HG02973 (cell line): ENCODE measurements around the gene VPS54.
A peak's percentile ranks its signal among the peaks of the same experiment; 100 is the strongest.
"Not testable (repeated sequence)": the region's sequence is repeated elsewhere in the genome, so short reads cannot be mapped to it uniquely, and the experiment has no call there.

Experiments used
- ATAC-seq: cut with Tn5 transposase; IDR thresholded peaks from one replicate; pipeline ENCODE4 v1.9.1; 2021; ENCODE audit warnings: moderate library complexity; ENCODE audit not compliant: unreplicated experiment

Gene VPS54

DNA sequence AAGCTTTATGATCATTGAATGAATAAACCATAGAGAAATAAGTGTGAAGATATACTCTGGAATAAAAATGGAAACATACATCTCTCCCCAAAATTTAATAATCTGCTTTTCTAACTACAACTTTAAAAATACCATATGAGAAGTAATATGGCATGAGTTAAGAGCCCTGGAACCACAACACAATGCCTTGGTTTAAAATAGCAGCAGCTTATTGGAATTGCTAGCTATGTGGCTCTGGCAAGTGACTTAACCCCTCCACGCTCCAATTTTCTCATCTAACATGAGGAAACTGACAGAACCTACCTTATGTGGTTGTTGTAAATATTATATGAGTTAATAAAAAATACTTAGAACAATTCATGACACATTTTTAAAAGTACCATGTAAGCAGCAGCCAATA lies 76.4 kb downstream of the VPS54 start:
- ATAC-seq: no peak

DNA sequence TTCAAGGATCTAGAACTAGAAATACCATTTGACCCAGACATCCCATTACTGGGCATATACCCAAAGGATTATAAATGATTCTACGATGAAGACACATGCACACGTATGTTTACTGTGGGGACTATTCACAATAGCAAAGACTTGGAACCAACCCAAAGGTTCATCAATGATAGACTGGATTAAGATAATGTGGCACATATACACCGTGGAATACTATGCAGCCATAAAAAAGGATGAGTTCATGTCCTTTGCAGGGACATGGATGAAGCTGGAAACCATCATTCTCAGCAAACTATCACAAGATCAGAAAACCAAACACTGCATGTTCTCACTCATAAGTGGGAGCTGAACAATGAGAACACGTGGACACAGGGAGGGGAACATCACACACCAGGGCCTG lies 87.1 kb downstream of the VPS54 start:
- not testable (repeated sequence) for ATAC-seq

DNA sequence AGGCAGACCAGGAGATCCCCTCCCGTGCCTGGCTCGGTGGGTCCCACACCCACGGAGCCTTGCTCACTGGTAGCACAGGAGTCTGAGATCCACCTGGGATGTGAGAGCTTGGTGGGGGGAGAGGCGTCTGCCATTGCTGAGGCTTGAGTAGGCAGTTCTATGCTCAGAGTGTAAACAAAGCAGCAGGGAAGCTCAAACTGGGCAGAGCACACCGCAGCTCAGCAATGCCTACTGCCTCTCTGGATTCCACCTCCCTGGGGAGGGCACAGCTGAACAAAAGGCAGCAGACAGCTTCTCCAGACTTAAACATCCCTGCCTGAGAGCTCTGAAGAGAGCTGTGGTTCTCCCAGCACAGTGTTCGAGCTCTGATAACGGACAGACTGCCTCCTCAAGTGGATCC lies 92.4 kb downstream of the VPS54 start:
- ATAC-seq: no peak

DNA sequence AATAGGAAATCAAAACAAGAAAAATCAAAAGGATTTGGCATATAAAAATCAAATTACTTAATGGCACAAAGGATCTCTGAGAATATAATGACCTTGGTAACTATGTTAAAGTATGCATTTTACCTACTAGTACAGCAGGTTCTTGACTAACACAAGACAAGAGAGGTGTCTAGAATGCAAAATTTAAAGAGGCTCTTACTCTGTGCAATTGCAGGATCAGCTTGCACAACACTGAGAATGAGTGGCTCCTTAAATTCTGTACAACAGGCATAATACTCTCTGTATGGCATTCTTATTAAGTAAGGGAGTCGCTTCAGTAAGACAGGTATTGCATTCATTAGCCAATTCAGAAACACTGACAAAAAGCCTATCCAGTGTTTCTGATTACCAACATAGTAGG lies 104.9 kb downstream of the VPS54 start:
- ATAC-seq: no peak

DNA sequence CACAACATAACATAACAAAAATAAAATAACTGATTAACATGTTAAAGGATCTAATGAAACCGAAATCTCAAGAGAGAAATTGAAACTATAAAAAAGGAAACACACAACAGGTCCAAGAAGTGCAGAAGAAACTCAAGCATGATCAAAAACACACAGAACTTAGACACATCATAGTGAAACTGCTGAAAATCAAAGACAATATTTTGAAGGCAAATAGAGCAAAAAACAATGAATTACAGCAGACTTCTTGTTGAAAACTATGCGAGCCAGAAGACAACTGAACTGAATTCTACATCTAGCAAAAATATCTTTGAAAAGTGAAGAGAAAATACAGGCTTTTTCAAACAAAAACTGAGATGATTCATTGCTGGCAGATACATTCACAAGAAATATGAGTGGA lies 116.2 kb downstream of the VPS54 start:
- ATAC-seq: no peak

DNA sequence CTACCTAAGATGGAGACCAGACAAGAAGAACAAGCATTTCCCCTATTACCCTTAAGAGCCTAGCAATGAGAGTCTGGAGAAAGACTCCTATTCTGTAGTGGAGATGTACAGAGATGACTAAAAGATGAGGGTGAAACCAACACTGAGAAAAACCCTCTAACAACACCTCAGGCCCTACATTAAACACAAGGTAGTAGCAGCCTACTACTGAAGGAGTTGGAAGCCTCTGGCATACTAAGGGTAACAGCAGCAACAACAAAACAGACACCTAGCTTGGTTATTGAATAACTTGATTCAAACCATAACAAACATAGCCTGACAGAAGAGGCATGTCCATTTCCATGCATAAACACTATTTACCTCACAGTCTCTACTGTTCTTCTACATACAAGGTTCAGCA lies 117.1 kb downstream of the VPS54 start:
- ATAC-seq: no peak

DNA sequence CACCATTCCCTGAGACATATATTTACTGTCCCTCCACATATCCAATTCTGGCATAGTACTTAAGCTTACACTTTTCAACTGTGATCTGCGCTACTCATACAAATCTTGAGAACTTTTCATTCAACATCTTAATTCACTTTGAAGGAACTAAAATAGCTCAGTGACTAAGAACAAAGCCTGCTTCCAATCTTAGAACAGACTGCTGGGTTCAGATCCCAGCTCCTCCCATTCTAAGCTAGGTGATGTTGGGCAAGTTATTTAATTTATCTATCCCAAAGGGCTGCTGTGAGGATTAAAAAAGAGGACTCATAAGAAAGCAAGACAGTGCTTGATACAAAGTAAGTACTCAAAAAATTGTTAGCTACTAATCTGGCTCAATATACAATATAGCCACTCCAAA lies 119.6 kb downstream of the VPS54 start:
- ATAC-seq: no peak

DNA sequence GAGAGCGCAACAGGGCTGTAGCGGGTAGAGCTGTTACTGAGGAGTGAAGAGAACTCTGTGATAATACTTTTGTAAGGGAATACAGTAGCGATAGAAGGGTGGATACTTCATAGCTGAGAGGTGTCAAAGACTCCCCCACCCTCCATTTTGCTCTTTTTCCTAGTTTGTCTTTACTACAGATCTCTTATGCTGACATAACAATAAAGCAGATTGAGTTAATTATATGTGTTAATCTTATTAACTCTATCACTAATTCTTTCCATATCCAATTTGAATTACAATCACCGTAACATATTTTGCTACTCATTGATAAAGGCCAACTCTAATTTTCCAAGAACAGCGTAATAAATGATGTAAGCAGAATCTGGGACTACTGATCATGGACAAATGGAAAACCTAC lies 120.4 kb downstream of the VPS54 start:
- ATAC-seq: no peak

DNA sequence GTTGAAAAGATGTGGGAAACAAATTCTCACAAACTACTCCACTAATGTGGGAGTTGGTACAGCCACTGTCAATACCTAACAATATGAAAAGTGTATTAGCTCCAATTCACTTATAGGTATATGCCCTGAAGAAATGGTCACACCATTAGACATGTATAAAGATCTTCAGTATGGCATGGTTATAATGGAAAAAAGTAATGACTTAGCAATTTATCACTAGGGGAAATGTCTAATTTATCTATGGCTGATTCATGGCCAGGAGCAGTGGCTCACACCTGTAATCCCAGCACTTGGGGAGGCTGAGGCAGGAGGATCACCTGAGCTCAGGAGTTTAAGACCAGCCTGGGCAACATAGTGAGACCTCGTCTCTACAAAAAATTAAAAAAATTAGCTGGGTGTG lies 125.1 kb downstream of the VPS54 start:
- no peak for ATAC-seq

DNA sequence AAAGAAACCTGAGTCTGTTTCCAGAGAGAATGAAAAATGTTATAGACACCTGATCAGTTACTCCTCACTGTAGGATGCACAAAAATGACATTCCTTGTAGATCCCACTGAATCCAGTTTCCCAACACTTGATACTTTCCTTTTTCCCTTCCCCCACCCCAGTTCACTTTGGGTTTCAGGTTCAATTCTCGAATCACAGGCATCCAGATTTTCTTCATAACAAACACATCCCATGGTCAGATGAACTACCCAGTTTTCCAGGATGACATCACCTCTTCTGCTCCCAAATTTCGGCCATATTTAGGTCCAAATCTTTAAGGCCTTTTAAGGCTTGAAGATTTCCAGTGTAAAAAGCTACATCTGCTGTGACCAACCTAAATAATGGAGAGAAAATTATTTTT lies 126.1 kb downstream of the VPS54 start:
- no peak for ATAC-seq

DNA sequence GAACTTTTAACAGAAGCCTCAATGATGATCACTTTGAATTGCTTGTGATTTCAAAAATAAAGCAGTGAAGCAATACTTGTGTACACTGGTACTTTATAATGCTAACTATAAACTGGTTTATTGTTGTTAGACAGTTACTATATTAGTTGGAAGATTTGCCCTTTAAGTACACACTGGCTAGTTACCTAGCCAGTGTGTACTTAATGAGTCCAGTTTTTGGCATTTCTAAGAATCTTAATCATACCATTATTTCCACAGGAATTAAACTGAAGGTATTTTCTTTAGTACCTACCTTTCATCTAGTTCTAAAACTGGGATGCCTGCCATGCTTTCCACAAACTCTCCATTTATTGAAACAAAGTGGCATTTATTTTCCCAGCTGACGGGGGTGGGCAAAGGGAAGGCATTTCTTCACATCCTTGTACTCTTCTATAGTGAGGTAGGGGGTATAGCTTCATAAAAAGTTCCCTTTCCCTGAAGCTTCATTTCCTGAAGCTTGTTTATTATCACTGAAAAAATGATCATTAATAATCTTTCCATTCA lies 127.7 kb downstream of the VPS54 start:
- ATAC-seq: no peak

DNA sequence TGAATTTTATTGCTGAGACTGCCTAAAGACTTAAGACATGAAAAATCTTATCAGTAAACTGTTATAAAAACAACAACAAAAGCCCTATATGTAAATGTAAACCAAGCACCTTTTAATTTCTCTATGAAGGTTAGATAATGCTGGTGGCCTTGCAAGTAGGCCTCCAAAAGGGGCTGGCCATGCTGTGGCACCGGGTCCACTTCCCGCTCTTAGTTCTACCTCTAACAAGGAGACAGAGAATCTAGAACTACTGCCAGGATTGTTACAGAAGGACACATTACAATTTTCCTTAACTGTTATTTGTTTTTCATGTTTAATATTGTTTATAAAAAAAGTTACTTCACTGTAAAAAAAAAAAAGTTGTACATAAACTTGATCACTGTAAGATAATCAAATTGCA lies 128.6 kb downstream of the VPS54 start:
- no peak for ATAC-seq

DNA sequence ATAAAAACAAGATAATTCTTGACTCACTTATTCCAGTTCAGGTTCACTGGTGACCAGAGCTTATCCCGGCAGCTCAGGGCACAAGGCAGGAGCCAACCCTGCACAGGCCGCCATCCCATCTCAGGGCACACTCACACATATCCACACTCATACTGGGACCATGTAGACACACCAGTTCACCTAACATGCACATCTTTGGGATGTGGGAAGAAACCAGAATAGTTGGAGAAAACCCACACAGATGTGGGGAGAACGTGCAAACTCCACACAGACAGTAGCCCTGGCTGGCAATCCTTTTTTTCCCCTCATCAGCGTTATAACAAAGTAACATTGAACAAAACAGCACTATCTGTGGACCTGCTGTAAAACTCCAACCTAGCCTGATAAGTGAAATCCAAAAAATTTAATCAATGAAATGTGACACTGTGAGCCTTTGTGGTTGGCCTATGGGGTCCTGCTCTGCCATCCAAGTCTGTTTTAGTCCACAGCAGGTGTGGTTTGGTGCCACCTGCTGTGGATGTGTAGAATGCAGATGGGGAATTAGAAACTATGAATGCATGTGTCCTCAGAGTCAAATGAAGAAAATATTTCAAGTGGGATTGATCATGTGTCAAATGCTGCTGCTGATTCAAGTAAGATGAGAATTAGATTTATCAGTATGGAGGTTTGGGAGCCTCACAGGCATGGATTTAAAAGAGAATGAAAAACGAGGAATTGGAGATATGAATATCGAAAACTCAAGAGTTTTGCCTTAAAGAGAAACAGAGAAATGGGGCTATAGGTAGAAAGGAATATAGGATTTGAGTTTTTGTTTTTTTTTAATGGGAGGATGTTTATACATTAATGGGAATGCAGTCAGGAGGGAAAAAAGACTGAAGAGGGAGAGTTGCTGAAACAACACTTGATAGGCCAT lies 130.5 kb downstream of the VPS54 start:
- peak; percentile 71 for ATAC-seq

DNA sequence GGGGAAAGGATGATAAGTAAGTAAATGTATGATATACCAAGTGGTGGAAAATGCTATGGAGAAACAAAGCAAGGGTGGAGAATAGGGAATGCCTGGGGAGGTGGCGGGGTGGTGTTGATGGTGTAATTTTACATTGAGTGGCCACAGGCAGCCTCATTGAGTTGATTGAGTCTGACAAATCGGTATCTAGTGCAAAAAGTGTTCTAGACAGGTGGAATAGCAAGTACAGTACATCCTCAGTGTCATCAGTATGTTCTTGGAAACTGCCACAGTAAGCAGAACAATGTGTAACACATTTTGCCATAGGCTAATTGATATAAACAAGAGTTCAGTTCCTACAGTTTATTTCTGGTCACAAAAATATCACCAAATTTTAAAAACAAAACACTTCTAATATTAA lies 131.2 kb downstream of the VPS54 start:
- no peak for ATAC-seq

DNA sequence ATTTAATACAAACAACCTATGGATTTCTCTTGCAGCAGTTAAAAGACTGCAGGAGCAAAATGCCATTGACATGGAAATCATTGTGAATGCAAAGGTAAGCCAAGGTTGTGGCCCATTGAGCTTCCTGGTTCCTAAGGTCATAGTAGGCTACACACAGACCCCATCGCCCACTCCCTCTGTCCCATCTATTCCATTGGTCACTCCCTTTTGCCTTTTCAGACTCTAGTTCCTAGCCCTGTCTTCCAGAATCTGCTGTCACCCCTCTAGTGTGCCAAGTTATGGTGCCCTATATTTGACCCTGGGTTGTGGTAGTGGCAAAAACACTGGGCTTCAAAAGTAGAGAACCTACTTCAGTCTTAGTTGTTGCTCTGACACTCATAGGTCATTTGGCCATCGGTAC lies 132.8 kb downstream of the VPS54 start:
- ATAC-seq: no peak

DNA sequence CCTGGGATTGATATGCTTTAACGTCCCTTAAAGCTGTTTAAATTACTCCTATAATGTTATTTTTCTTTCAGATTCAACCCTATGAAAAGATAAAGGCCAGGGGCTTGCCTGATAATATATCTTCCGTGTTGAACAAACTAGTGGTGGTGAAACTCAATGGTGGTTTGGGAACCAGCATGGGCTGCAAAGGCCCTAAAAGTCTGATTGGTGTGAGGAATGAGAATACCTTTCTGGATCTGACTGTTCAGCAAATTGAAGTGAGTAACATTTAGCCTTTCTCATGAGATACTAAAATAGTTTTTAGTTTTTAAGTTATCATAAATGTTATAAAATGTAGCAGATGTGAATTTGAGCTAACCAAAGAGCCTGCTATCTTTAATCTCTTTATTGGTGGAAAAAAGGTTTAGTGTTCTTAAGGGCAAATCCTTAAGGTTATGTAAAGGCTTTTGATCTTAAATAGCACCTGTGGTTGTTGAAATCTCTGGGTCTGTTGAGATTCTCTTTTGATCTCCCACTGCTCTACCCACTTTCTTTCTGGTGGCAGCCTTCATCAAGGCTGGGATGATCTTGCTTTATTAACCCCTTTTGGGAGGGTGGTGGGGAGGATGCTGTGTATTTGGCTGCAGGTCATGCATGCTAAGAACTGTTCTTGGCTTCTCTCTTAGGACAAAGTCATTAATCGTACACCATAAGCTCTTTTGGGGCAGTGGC lies 136.7 kb downstream of the VPS54 start:
- ATAC-seq: no peak

DNA sequence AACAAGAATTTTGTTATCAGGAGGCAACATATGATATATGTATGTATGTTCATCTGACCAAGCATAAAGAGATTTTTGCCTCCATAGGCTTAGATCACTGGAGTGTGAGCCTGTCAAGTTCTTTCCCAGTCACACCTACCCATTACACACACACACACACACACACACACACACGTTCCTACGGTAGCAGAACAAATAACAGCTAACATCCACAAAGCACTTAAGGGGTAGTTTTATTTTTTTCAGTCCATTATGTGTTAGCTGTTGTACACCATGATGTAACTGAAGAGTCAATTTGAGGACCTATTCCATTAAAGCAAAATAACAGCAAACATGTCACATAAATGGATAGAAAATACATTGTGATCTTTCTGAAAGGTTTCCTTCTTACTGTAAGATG lies 138.0 kb downstream of the VPS54 start:
- ATAC-seq: no peak

DNA sequence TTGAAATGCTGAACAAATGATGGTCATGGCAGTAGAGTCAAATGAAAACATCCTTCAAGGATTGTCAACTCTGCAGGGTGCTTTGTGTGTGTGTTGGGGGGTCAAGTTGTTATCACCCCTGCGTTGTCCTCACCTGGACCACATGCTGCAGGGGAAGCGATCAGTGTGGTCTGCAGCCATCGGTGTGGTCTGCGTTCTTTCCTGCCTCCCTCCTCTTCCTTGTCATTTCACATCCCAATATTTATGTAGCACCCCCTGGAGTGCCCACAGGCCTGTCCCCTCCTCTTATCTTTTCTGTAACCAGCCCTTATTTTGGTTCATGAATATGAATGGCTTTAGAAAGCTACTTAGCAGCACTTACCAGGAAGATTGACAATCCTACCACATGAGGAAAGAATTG lies 138.6 kb downstream of the VPS54 start:
- ATAC-seq: no peak

DNA sequence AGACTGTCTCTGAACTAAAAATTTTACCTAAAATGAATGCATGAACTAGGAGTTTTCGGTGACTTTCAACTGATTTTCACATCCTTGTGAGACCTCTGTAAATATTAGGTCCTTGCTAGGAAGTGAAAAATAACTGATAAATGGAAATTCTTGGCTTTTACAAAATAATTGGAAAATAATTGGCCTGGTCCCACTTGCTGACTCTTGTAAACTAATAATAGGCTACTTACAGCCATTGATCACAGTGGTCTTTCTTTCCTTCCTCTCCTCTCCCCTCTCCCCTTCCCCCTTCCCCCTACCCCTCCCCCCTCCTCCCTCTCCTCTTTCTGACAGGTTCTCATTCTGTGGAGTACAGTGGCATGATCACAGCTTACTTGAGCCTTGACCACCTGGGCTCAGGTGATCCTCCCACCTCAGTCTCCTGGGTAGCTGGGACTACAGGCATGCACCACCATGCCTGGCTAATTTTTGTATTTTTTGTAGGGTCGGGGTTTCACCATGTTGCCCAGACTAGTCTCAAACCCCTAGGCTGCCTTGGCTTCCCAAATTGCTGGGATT lies 139.3 kb downstream of the VPS54 start:
- ATAC-seq: no peak

DNA sequence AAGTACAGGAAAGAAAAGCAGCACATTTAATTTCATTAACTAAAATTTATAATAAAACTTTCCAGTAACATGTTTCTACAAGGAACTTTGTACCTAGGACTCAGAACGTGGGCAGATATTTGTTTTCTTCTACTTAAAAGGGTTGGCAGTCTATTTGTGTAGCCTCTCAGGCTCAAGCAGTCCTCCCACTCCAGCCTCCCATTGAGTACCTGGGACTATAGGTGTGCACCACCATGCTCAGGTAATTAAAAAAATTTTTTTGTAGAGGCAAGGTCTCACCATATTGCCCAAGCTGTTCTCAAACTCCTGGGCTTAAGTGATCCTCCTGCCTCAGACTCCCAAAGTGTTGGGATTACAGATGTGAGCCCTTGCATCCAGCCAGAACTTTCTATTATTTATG lies 140.7 kb downstream of the VPS54 start:
- no peak for ATAC-seq

DNA sequence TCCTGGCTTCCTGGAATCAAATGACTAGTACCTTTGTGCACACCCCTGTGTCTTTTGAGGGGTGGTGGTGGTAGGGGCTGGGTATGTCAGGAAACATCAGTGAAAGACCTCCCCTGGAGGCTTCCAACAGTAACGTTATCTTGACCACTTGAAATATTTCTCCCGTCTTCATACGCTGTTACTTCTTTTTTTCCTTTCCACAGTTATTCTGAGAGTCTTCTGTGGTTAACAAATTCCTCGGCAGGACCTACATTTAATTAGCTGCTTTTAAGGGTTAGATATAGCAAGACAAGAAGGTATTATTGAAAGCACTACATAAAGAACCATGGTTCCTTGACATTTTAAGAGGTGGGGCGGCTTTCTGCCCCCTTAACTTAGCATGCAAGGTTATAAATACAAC lies 142.9 kb downstream of the VPS54 start:
- ATAC-seq: no peak
